Stomach (tissue), 9 donors: ENCODE measurements around the gene OR2J1. TPM values are rescaled to one million over a fixed set of nuclear protein-coding genes. Genes with fewer than 3 reads are reported as not detected.

Source experiments
- DNase-seq, 2 donors: peaks; one replicate each; pipeline versions ENCODE4 v3.0.0 to v3.0.0-alpha.2; 2013 to 2019
- H3K27ac ChIP-seq, 5 donors: fragments of 200-600 bp in 4 of 5; sonication (generic) in 4 of 5; one replicate each; pipeline ENCODE4 v1.5.1; 2013 to 2019; ENCODE audit warnings: mild to moderate bottlenecking in 1 of 5, moderate library complexity in 1 of 5
- H3K27me3 ChIP-seq, 3 donors: fragments of 200-600 bp; sonication (generic); one replicate each; pipeline ENCODE4 v1.5.1; 2017 to 2019; ENCODE audit warnings: mixed run types in 1 of 3
- H3K36me3 ChIP-seq, 4 donors: fragments of 200-600 bp; sonication (generic); 1 replicate in 3 of 4; 2 replicates in 1 of 4; pipeline ENCODE4 v1.5.1; 2016 to 2019
- H3K4me1 ChIP-seq, 4 donors: fragments of 200-600 bp; sonication (generic); one replicate each; pipeline ENCODE4 v1.5.1; 2016 to 2019
- H3K4me3 ChIP-seq, 4 donors: fragments of 200-600 bp; sonication (generic) in 3 of 4; one replicate each; pipeline ENCODE4 v1.5.1; 2016 to 2019; ENCODE audit warnings: mild to moderate bottlenecking in 1 of 4
- H3K9me3 ChIP-seq, 4 donors: fragments of 200-600 bp; sonication (generic); one replicate each; pipeline ENCODE4 v1.5.1; 2016 to 2019
- CTCF ChIP-seq, 7 experiments: fragments of 450-650 bp in 4 of 7; fragments of 200-600 bp in 3 of 7; sonication (generic) in 3 of 7; IDR thresholded peaks; one replicate each; pipeline ENCODE4 v1.5.1; 2016 to 2019; ENCODE audit warnings: antibody characterized with exemption in 7 of 7, control low read depth in 2 of 7, mild to moderate bottlenecking in 1 of 7
- EP300 ChIP-seq: sonication (generic); formaldehyde crosslinking; IDR thresholded peaks from one replicate; pipeline ENCODE4 v1.6.1; 2017; ENCODE audit warnings: antibody characterized with exemption
- POLR2A ChIP-seq, 4 donors: fragments of 450-650 bp; IDR thresholded peaks; one replicate each; pipeline ENCODE4 v1.6.1; 2016; ENCODE audit warnings: antibody characterized with exemption in 4 of 4, control low read depth in 2 of 4, mild to moderate bottlenecking in 1 of 4, moderate library complexity in 1 of 4
- POLR2AphosphoS5 ChIP-seq, 3 donors: sonication (generic); formaldehyde crosslinking; IDR thresholded peaks; one replicate each; pipeline ENCODE4 v1.6.1; 2016; ENCODE audit warnings: antibody characterized with exemption in 3 of 3
- WGBS, 5 donors: extraction: QIAGEN DNeasy Blood & Tissue Kit in 3 of 5; methylation state at CpG; one replicate each; pipeline versions ENCODE4 v1.1.5 to v1.1.7; 2013 to 2018; 5-methylcytosine and 5-hydroxymethylcytosine counted together
- intact Hi-C: fragments of 100-400 bp; cut with DNase I; formaldehyde crosslinking; loops from one replicate; pipeline ENCODE4 v1.15.1; 2023; ENCODE audit warnings: low total_unique reads
- polyA plus RNA-seq, 3 donors: library from polyadenylated mRNA; stranded (reverse); fragments of 200-250 nt; gene quantifications; one replicate each; pipeline ENCODE4 v1.2.3, GENCODE V29; 2013
- total RNA-seq, 5 donors: library from RNA; depleted of rRNA; stranded (reverse); fragments of >200 nt; gene quantifications; one replicate each; pipeline versions ENCODE4 v1.1.0 to v1.2.3, GENCODE V29; 2014 to 2016
- donor health status: healthy with polysubstance abuse.
- donor health status: Bipolar disorder and iron deficiency.
- donor health status: healthy.

Gene OR2J1
- total and polyA plus RNA-seq, 8 donors = not detected

- no peak for DNase-seq
- Histone ChIP-seq H3K9me3 (peaks cover 0 to 6% (median 0%) of the 10 kb centered on the region in 4 donors), H3K4me3 (no peak overlapping the region), H3K36me3 (no peaks in the 10 kb centered on the region), H3K27me3 (peaks cover 0 to 3% (median 0%) of the 10 kb centered on the region in 3 donors), H3K27ac (no peak overlapping the region), H3K4me1 (no peaks in the 10 kb centered on the region)
- TF ChIP-seq EP300 (no peak), POLR2AphosphoS5 (IDR thresholded peaks at IDR 0.05) (no peak), POLR2A (IDR thresholded peaks at IDR 0.05) (no peak), CTCF (IDR thresholded peaks at IDR 0.05) (no peak)
- intact Hi-C loops = no loop called here
These were observed 18.0 kb upstream of the OR2J1 start for GRCh38 chr6:29081312-29081711.

GRCh38 chr6:29082457-29082856, 16.8 kb upstream of the OR2J1 start:
- WGBS, 5 donors = 91 to 95% (median 94%) methylated on average over 15 of the region's 15 CpGs
- Histone ChIP-seq H3K9me3 (peaks cover 0 to 6% (median 0%) of the 10 kb centered on the region in 4 donors), H3K27me3 (peaks cover 0 to 3% (median 0%) of the 10 kb centered on the region in 3 donors), H3K27ac (no peak overlapping the region), H3K4me1 (no peaks in the 10 kb centered on the region), H3K36me3 (no peaks in the 10 kb centered on the region), H3K4me3 (no peak overlapping the region)
- DNase-seq = no peak
- no peak for TF ChIP-seq EP300
- no peak for TF ChIP-seq CTCF (IDR thresholded peaks at IDR 0.05)
- TF ChIP-seq POLR2A (IDR thresholded peaks at IDR 0.05) = no peak
- no peak for TF ChIP-seq POLR2AphosphoS5 (IDR thresholded peaks at IDR 0.05)
- intact Hi-C loops = no loop called here

GRCh38 chr6:29087213-29087612, 12.1 kb upstream of the OR2J1 start, which contains the start of gene OR2B3:
OR2B3 (minus strand) TSS chr6:29087313; CDS start chr6:29087248, 65 bp downstream.
- H3K4me1 ChIP-seq = no peaks in the 10 kb centered on the region
- no peak within 1 kb of the TSS for H3K27ac ChIP-seq
- H3K4me3 ChIP-seq = no peak within 1 kb of the TSS
- peaks cover 0 to 2% (median 0%) of the 10 kb centered on the region in 3 donors for H3K27me3 ChIP-seq
- peaks cover 0 to 2% (median 0%) of the 10 kb centered on the region in 4 donors for H3K9me3 ChIP-seq
- WGBS, 5 donors = 41 to 88% (median 78%) methylated on average over 1 of the region's 1 CpG
- TF ChIP-seq EP300 (no peak), POLR2A (IDR thresholded peaks at IDR 0.05) (no peak), POLR2AphosphoS5 (IDR thresholded peaks at IDR 0.05) (no peak), CTCF (IDR thresholded peaks at IDR 0.05) (no peak)
- DNase-seq = no peak
- intact Hi-C loops = no loop called here
- no peaks in the 10 kb centered on the region for H3K36me3 ChIP-seq

GRCh38 chr6:29092957-29093356, 6.3 kb upstream of the OR2J1 start:
- TF ChIP-seq EP300 (no peak), POLR2A (IDR thresholded peaks at IDR 0.05) (no peak), CTCF (IDR thresholded peaks at IDR 0.05) (no peak), POLR2AphosphoS5 (IDR thresholded peaks at IDR 0.05) (no peak)
- H3K27ac ChIP-seq = no peak overlapping the region
- WGBS, 5 donors = 74 to 86% (median 82%) methylated on average over 3 of the region's 3 CpGs
- no peak overlapping the region for H3K4me3 ChIP-seq
- no peaks in the 10 kb centered on the region for H3K4me1 ChIP-seq
- H3K9me3 ChIP-seq = no peaks in the 10 kb centered on the region
- DNase-seq = no peak
- no peaks in the 10 kb centered on the region for H3K27me3 ChIP-seq
- no peaks in the 10 kb centered on the region for H3K36me3 ChIP-seq
- intact Hi-C loops = no loop called here
